HepG2 (cell line): Measurements from ENCODE around the gene SERPINF2. TPM values are rescaled to one million over a fixed set of nuclear protein-coding genes. Genes with fewer than 3 reads are reported as not detected.

Experiments used
- GRHL1 ChIP-seq: sonication (generic); formaldehyde crosslinking; conservative IDR thresholded peaks from 2 replicates; pipeline ENCODE4 v1.8.0; 2022; ENCODE audit warnings: missing genetic modification reagents
- PAXIP1 ChIP-seq: sonication (generic); formaldehyde crosslinking; conservative IDR thresholded peaks from 2 replicates; pipeline ENCODE4 v1.4.0; 2020; ENCODE audit warnings: mild to moderate bottlenecking, missing genetic modification reagents, moderate library complexity
- SP1 ChIP-seq, 2 experiments: fragments of 450-650 bp in 1 of 2; sonication (generic) in 1 of 2; formaldehyde crosslinking in 1 of 2; IDR thresholded peaks; 2 replicates each; pipeline versions ENCODE4 v1.4.0 to v1.6.1; 2016 to 2020; ENCODE audit warnings: missing genetic modification reagents in 1 of 2
- SRSF9 ChIP-seq: fragments of 200-400 bp; formaldehyde crosslinking; IDR thresholded peaks from 2 replicates; pipeline ENCODE4 v1.6.1; 2018; ENCODE audit warnings: borderline replicate concordance, mild to moderate bottlenecking, low read depth, low read length; ENCODE audit not compliant: insufficient read depth, poor library complexity, severe bottlenecking
- SYNCRIP ChIP-seq: fragments of 200-400 bp; formaldehyde crosslinking; IDR thresholded peaks from 2 replicates; pipeline ENCODE4 v1.6.1; 2018; ENCODE audit warnings: mild to moderate bottlenecking, low read depth, low read length; ENCODE audit not compliant: insufficient read depth
- ZBTB33 ChIP-seq: sonication (generic); formaldehyde crosslinking; IDR thresholded peaks from 2 replicates; pipeline ENCODE4 v1.4.0; 2020; ENCODE audit warnings: missing genetic modification reagents
- ZBTB34 ChIP-seq: sonication (generic); formaldehyde crosslinking; IDR thresholded peaks from 2 replicates; pipeline ENCODE4 v1.8.0; 2022; ENCODE audit warnings: mild to moderate bottlenecking, missing genetic modification reagents
- ZFYVE20 ChIP-seq: sonication (generic); formaldehyde crosslinking; IDR thresholded peaks from 2 replicates; pipeline ENCODE4 v1.8.0; 2023; ENCODE audit warnings: low read depth, mild to moderate bottlenecking, moderate library complexity, missing genetic modification reagents, borderline replicate concordance
- ZNF142 ChIP-seq: sonication (generic); formaldehyde crosslinking; IDR thresholded peaks from 2 replicates; pipeline ENCODE4 v1.4.0; 2020; ENCODE audit warnings: missing genetic modification reagents
- ZNF3 ChIP-seq: IDR thresholded peaks from 2 replicates; pipeline ENCODE4 v1.7.0; 2017; ENCODE audit warnings: inconsistent platforms
- ZNF382 ChIP-seq: sonication (generic); formaldehyde crosslinking; IDR thresholded peaks from 2 replicates; pipeline ENCODE4 v1.5.0; 2020; ENCODE audit warnings: missing genetic modification reagents, mild to moderate bottlenecking, borderline replicate concordance
- ZNF468 ChIP-seq: sonication (generic); formaldehyde crosslinking; IDR thresholded peaks from 2 replicates; pipeline ENCODE4 v1.8.0; 2022; ENCODE audit warnings: mild to moderate bottlenecking, moderate library complexity, missing genetic modification reagents
- ZNF644 ChIP-seq: IDR thresholded peaks from 2 replicates; pipeline ENCODE4 v1.6.1; 2016; ENCODE audit warnings: low read depth
- ZNF772 ChIP-seq: sonication (generic); formaldehyde crosslinking; IDR thresholded peaks from 2 replicates; pipeline ENCODE4 v1.5.0; 2020; ENCODE audit warnings: mild to moderate bottlenecking, missing genetic modification reagents
- polyA plus RNA-seq, 8 experiments: library from polyadenylated mRNA; depleted of rRNA in 3 of 8; stranded (reverse) in 7 of 8; unstranded in 1 of 8; fragments of >200 nt; fragmentation: Illumina TruSeq in 4 of 8; extraction: Trizol in 4 of 8; gene quantifications; 2 replicates each; pipeline versions ENCODE4 v1.2.1 to v1.2.3, GENCODE V29; 2011 to 2016; ENCODE audit warnings: low read depth in 4 of 8, missing spikeins in 1 of 8, mixed read lengths in 1 of 8; ENCODE audit not compliant: insufficient read depth in 1 of 8
- total RNA-seq, 5 experiments: library from RNA; depleted of rRNA; stranded (reverse); fragments of >200 nt; fragmentation: Illumina TruSeq; extraction: Trizol; gene quantifications; 2 replicates each; pipeline ENCODE4 v1.2.3, GENCODE V29; 2016; ENCODE audit warnings: low read depth in 1 of 5

Gene SERPINF2
- total and polyA plus RNA-seq, 2 of the 13 experiments (the other 11 are each of a cell fraction or from before 2014, with no cell fraction given) = 309 to 548 TPM

GRCh38 chr17:1714427-1714979 is 28.2 kb upstream of the SERPINF2 start (continued):
- TF ChIP-seq GRHL1 (no peak), ZNF382 (CRISPR knock-in tag) (no peak), SP1 (IDR thresholded peaks at IDR 0.05) (no peak), SP1 (CRISPR knock-in tag; IDR thresholded peaks at IDR 0.05) (peak; percentile 86), ZNF142 (CRISPR knock-in tag) (no peak), PAXIP1 (CRISPR knock-in tag) (peak; percentile 85), ZFYVE20 (CRISPR knock-in tag) (no peak), SYNCRIP (no peak), SRSF9 (no peak), ZBTB34 (no peak), ZNF3 (CRISPR knock-in tag) (no peak), ZNF772 (CRISPR knock-in tag) (no peak), ZNF468 (no peak), ZBTB33 (no peak; the same call in 1 of the 2 replicates), ZNF644 (CRISPR knock-in tag) (no peak)
